Measurements from ENCODE around the gene CES3.

GRCh38 chr16:67019171-67019570, 58.1 kb downstream of the CES3 start:
- no peak for TF ChIP-seq POLR2A (IDR thresholded peaks at IDR 0.05)
- TF ChIP-seq CTCF (IDR thresholded peaks at IDR 0.05) = no peak
- no peak for TF ChIP-seq EP300 (IDR thresholded peaks at IDR 0.05)

All from ovary (tissue), 3 donors.